Activated CD4-positive, alpha-beta T cell treated with anti-CD3 and anti-CD28 coated beads, Interleukin-2, amount 10 ng/mL, durations not matched to agents 24 days and 14 days (primary cell): ENCODE results near the gene TSNAXIP1. TPM values are rescaled to one million over a fixed set of nuclear protein-coding genes. Genes with fewer than 3 reads are reported as not detected.
A peak's percentile ranks its signal among the peaks of the same experiment; 100 is the strongest.

ENCODE experiments used
- DNase-seq: peaks from one replicate; pipeline ENCODE4 v3.0.0; 2022
- H3K27ac Mint-ChIP-seq: one replicate; pipeline ENCODE4 v1.8.0; 2022; ENCODE audit warnings: mild to moderate bottlenecking, mixed read lengths
- H3K27me3 Mint-ChIP-seq: one replicate; pipeline ENCODE4 v1.8.0; 2022; ENCODE audit warnings: mixed read lengths
- H3K36me3 Mint-ChIP-seq: one replicate; pipeline ENCODE4 v1.8.0; 2022; ENCODE audit warnings: low read depth, mild to moderate bottlenecking, mixed read lengths
- H3K4me1 Mint-ChIP-seq: one replicate; pipeline ENCODE4 v1.8.0; 2021; ENCODE audit warnings: mixed read lengths
- H3K4me3 Mint-ChIP-seq: one replicate; pipeline ENCODE4 v1.8.0; 2022; ENCODE audit warnings: mild to moderate bottlenecking, moderate library complexity, mixed read lengths
- H3K9me3 Mint-ChIP-seq: one replicate; pipeline ENCODE4 v1.8.0; 2021; ENCODE audit warnings: mixed read lengths
- intact Hi-C: fragments of 100-400 bp; cut with micrococcal nuclease; formaldehyde crosslinking; loops from one replicate; pipeline ENCODE4 v1.15.1; 2023
- total RNA-seq: library from RNA; stranded (reverse); gene quantifications from 2 replicates; pipeline ENCODE4 v1.2.3, GENCODE V29; 2022

The TSNAXIP1 gene
- total RNA-seq, 1 donor from 2014 or later = 0.65 TPM

DNA sequence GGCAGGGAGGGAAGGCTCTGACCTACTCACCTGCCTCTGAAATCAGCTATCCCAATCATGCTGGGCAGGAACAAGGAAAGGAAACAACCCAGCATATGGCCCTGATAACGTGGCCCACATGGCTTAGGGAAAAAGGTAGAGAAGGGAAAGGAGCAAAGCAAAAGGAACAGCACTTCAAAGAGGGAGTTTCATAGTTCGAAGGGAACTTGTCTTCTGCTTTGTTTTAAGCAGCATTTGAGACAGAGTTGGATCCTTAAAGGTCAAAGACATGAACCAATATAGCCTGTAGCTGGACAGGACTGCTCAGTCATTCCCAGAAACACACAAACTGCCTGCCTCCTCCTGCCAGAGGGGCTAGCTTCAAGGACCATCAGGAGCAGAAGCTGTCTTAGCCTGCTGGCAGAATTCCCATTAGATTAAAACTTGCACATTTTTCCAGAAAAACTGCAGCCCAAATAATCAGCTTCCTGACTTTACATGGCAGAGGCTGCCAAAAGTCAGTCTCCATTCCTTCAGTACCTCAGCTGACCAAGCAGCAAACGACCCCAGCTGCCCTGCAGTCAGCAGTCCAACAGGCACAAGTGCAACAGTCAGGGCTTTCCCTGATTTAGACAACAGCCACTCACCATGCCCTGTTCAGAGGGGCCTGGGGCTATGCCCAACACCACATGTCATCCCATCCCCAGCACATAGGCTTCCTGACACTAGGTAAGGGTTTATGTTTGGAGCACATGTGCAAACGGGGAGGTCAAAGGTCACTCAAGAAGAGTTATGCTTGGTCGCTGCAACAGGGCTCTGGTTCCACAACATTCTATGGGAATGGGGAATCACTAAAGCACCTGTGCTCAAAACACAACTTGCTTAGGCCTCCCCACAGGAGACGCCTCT, 32.9 kb upstream of the TSNAXIP1 start:
- Mint-ChIP-seq H3K9me3 (no peaks in the 10 kb centered on the region), H3K36me3 (peaks cover 32% of the 10 kb centered on the region), H3K4me3 (no peak overlapping the region), H3K4me1 (peaks cover 3% of the 10 kb centered on the region), H3K27ac (no peak overlapping the region), H3K27me3 (no peaks in the 10 kb centered on the region)
- DNase-seq = no peak
- intact Hi-C loops = no loop called here

GRCh38 chr16:67774457-67774853, 32.2 kb upstream of the TSNAXIP1 start:
- no peak overlapping the region for H3K27ac Mint-ChIP-seq
- H3K36me3 Mint-ChIP-seq = peaks cover 32% of the 10 kb centered on the region
- H3K27me3 Mint-ChIP-seq = no peaks in the 10 kb centered on the region
- no peak overlapping the region for H3K4me3 Mint-ChIP-seq
- peaks cover 4% of the 10 kb centered on the region for H3K4me1 Mint-ChIP-seq
- DNase-seq = no peak
- no peaks in the 10 kb centered on the region for H3K9me3 Mint-ChIP-seq
- intact Hi-C loops = no loop called here

DNA sequence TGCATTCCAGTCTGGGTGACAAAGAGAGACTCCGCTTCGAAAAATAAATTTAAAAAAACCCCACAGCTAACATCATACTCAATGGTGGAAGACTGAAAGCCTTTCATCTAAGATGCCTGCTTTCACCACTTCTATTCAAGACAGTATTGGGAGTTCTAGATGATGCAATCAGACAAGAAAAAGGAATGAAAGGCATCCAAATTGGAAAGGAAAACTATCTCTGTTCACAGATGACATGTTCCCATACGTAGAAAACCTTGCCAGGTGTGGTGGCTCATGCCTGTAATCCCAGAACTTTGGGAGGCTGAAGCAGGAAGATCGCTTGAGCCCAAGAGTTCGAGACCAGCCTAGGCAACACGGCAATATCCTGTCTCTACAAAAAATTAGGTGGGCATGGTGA, 31.4 kb upstream of the TSNAXIP1 start:
- intact Hi-C loops = no loop called here
- Mint-ChIP-seq H3K36me3 (peaks cover 30% of the 10 kb centered on the region), H3K4me1 (peaks cover 8% of the 10 kb centered on the region), H3K27ac (no peak overlapping the region), H3K4me3 (no peak overlapping the region), H3K27me3 (no peaks in the 10 kb centered on the region), H3K9me3 (no peaks in the 10 kb centered on the region)
- no peak for DNase-seq

- Mint-ChIP-seq H3K27ac (peak overlapping the region; percentile 14), H3K9me3 (no peaks in the 10 kb centered on the region), H3K4me3 (peak overlapping the region; percentile 27), H3K36me3 (peaks cover 14% of the 10 kb centered on the region), H3K27me3 (no peaks in the 10 kb centered on the region), H3K4me1 (peaks cover 22% of the 10 kb centered on the region)
- intact Hi-C loops = no loop called here
- DNase-seq = no peak
These were observed 27.3 kb upstream of the TSNAXIP1 start for GRCh38 chr16:67779256-67780014.

- no peaks in the 10 kb centered on the region for H3K27me3 Mint-ChIP-seq
- DNase-seq = no peak
- H3K4me3 Mint-ChIP-seq = peak overlapping the region; percentile 4
- peaks cover 9% of the 10 kb centered on the region for H3K36me3 Mint-ChIP-seq
- no peaks in the 10 kb centered on the region for H3K9me3 Mint-ChIP-seq
- peak overlapping the region; percentile 79 for H3K27ac Mint-ChIP-seq
- intact Hi-C loops = no loop called here
- H3K4me1 Mint-ChIP-seq = peaks cover 22% of the 10 kb centered on the region
These were observed 25.7 kb upstream of the TSNAXIP1 start for GRCh38 chr16:67780847-67781564.

DNA sequence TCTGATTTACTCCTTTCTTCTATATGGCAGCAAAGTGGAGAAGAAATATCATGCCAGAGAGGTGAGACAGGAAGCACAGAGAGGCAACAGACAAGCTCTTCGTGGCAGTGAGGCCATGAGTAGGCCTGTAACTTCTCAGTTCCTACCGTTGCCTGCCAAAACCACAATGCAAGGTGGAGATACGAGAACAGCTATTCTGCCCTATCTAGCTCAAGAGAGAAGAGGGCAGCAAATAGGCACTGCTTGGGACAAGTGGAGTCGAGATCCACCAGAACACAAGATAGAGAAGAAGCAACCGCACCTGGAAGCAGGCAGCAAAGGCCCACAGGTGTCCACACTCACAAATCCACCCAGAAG, 25.1 kb upstream of the TSNAXIP1 start:
- Mint-ChIP-seq H3K27ac (peak overlapping the region; percentile 79), H3K27me3 (no peaks in the 10 kb centered on the region), H3K9me3 (no peaks in the 10 kb centered on the region), H3K4me3 (peak overlapping the region; percentile 4), H3K4me1 (peaks cover 22% of the 10 kb centered on the region), H3K36me3 (peaks cover 9% of the 10 kb centered on the region)
- DNase-seq = peak; percentile 77
- intact Hi-C loops = no loop called here

DNA sequence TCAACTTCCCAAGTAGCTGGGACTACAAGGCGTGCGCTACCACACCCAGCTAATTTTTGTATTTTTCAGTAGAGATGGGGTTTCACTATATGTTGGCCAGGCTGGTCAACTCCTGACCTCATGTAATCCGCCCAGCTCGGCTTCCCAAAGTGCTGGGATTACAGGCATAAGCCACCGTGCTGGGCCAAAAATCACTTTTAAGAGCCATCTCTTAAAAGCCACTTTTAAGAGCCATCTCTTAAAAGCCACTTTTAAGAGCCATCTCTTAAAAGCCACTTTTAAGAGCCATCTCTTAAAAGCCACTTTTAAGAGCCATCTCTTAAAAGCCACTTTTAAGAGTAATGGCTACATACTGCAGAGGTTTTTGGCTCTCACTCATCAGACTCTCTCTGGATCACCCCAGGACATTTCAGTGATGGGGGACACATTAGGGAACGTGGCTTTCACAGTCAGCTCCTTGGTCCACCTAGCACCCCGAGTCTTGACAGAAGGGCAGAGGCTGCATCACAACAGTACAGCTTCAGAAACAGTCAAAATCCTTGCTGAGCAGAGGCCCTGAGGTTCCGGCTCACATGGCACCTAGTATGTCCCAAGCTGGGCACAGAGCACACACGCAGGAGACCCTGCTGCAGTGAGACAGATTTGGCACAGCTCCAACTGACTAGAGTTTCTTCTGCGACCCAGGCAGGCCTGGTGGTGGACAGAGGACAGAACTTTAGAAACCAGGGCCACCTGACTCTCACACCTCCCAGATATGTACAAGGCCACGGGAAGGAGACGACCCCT, 23.9 kb upstream of the TSNAXIP1 start:
- Mint-ChIP-seq H3K27ac (no peak overlapping the region), H3K27me3 (no peaks in the 10 kb centered on the region), H3K9me3 (no peaks in the 10 kb centered on the region), H3K4me3 (no peak overlapping the region), H3K4me1 (peaks cover 22% of the 10 kb centered on the region), H3K36me3 (peaks cover 6% of the 10 kb centered on the region)
- DNase-seq = no peak
- intact Hi-C loops = no loop called here

DNA sequence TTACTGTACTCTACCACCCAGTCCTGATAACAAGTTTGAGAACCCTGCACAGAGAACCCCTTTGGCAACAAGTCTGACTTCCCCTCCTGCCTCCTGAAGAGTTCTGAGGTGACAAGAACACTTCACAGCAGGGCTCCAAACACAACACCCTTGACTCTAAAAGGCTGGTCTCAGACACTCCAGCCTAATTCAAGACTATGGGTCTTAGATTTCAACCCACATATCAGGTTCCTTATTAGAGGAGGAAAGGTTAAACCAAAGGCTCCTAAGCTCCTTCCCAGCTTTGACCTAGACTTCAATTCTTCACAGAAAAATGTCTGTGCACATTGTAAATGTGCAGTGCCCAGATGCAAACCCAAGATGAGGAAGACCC, 23.4 kb upstream of the TSNAXIP1 start:
- Mint-ChIP-seq H3K4me1 (peaks cover 22% of the 10 kb centered on the region), H3K4me3 (no peak overlapping the region)

GRCh38 chr16:67786491-67786890, 20.2 kb upstream of the TSNAXIP1 start:
- H3K4me1 Mint-ChIP-seq = peaks cover 9% of the 10 kb centered on the region
- H3K27me3 Mint-ChIP-seq = no peaks in the 10 kb centered on the region
- DNase-seq = no peak
- intact Hi-C loops = no loop called here
- no peak overlapping the region for H3K4me3 Mint-ChIP-seq
- H3K9me3 Mint-ChIP-seq = no peaks in the 10 kb centered on the region
- peaks cover 8% of the 10 kb centered on the region for H3K36me3 Mint-ChIP-seq
- no peak overlapping the region for H3K27ac Mint-ChIP-seq

More for the DNA sequence above, 23.4 kb upstream of the TSNAXIP1 start:
- H3K9me3 Mint-ChIP-seq = no peaks in the 10 kb centered on the region
- intact Hi-C loops = no loop called here
- no peak overlapping the region for H3K27ac Mint-ChIP-seq
- no peak for DNase-seq
- peaks cover 4% of the 10 kb centered on the region for H3K36me3 Mint-ChIP-seq
- H3K27me3 Mint-ChIP-seq = no peaks in the 10 kb centered on the region

DNA sequence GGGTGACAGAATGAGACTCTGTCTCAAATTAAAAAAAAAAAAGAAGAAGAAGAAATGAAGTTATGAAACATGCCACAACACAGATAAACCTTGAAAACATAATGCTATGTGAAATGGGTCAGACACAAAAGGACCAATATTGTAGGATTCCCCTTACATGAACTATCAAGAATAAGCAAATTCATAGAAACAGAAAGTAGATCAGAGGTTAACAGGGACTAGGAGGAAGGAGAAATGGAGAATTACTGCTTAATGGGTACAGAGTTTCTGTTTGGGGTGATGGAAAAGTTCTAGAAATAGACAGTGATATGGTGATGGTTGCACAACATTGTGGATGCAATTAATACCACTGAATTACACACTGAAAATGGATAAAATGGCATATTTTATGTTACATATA, 16.6 kb upstream of the TSNAXIP1 start:
- peak overlapping the region; percentile 22 for H3K27ac Mint-ChIP-seq
- H3K4me1 Mint-ChIP-seq = peaks cover 5% of the 10 kb centered on the region
- intact Hi-C loops = loop anchor here (10.0 kb wide), 1 partner anchor 95 kb away; no protein-coding TSS in a partner anchor
- H3K36me3 Mint-ChIP-seq = peaks cover 6% of the 10 kb centered on the region
- no peak for DNase-seq
- H3K9me3 Mint-ChIP-seq = no peaks in the 10 kb centered on the region
- H3K4me3 Mint-ChIP-seq = no peak overlapping the region
- no peaks in the 10 kb centered on the region for H3K27me3 Mint-ChIP-seq

GRCh38 chr16:67796099-67796718, 10.5 kb upstream of the TSNAXIP1 start:
- Mint-ChIP-seq H3K27ac (no peak overlapping the region), H3K9me3 (no peaks in the 10 kb centered on the region), H3K4me1 (peaks cover 19% of the 10 kb centered on the region), H3K27me3 (no peaks in the 10 kb centered on the region), H3K36me3 (peaks cover 21% of the 10 kb centered on the region), H3K4me3 (no peak overlapping the region)
- intact Hi-C loops = loop anchor here (10.0 kb wide), 1 partner anchor 101 kb away; no protein-coding TSS in a partner anchor
- DNase-seq = no peak

- Mint-ChIP-seq H3K9me3 (no peaks in the 10 kb centered on the region), H3K36me3 (peaks cover 53% of the 10 kb centered on the region), H3K4me1 (peaks cover 53% of the 10 kb centered on the region), H3K27me3 (no peaks in the 10 kb centered on the region), H3K4me3 (no peak overlapping the region), H3K27ac (peak overlapping the region; percentile 39)
- intact Hi-C loops = loop anchor here (10.0 kb wide), 3 partner anchors 276 to 1044 kb away; partner anchors contain the start of genes AGRP, ATP6V0D1, RIPOR1 and TANGO6
- DNase-seq = no peak
These were observed 6.3 kb upstream of the TSNAXIP1 start for GRCh38 chr16:67800338-67800926.
